Kidney (tissue), 14 donors: ENCODE measurements around the gene LRRC2. TPM values are rescaled to one million over a fixed set of nuclear protein-coding genes. Genes with fewer than 3 reads are reported as not detected.

Experiments used
- DNase-seq, 5 donors: peaks; one replicate each; pipeline ENCODE4 v3.0.0-alpha.2; 2013 to 2020
- FAIRE-seq: peaks from 2 replicates; lab custom pipeline; 2012; peaks lifted over from hg19 to GRCh38; lab: Jason Lieb, UNC
- H3K27ac ChIP-seq, 2 donors: one replicate each; pipeline ENCODE4 v1.7.0; 2013; ENCODE audit warnings: low read depth in 2 of 2, low read length in 2 of 2, inconsistent platforms in 1 of 2
- H3K27me3 ChIP-seq: one replicate; pipeline ENCODE4 v1.7.1; 2013; ENCODE audit warnings: low read length, inconsistent platforms; ENCODE audit not compliant: control insufficient read depth, insufficient read depth
- H3K36me3 ChIP-seq, 3 donors: one replicate each; pipeline versions ENCODE4 v1.7.0 to v1.7.1; 2013; ENCODE audit warnings: low read length in 3 of 3, control low read depth in 1 of 3, inconsistent platforms in 1 of 3; ENCODE audit not compliant: insufficient read depth in 3 of 3, control insufficient read depth in 2 of 3
- H3K4me1 ChIP-seq, 3 donors: one replicate each; pipeline versions ENCODE4 v1.7.0 to v1.7.1; 2013; ENCODE audit warnings: low read length in 3 of 3, inconsistent platforms in 1 of 3, low read depth in 1 of 3; ENCODE audit not compliant: control insufficient read depth in 2 of 3, insufficient read depth in 2 of 3
- H3K4me3 ChIP-seq, 3 donors: one replicate each; pipeline versions ENCODE4 v1.7.0 to v1.8.1; 2013; ENCODE audit warnings: low read length in 3 of 3, control low read depth in 1 of 3, inconsistent platforms in 1 of 3
- H3K9ac ChIP-seq, 3 donors: one replicate each; pipeline versions ENCODE4 v1.7.0 to v1.7.1; 2013; ENCODE audit warnings: low read length in 3 of 3, control low read depth in 1 of 3, inconsistent platforms in 1 of 3
- H3K9me3 ChIP-seq, 3 donors: one replicate each; pipeline versions ENCODE4 v1.7.0 to v1.7.1; 2013; ENCODE audit warnings: low read length in 3 of 3, control low read depth in 1 of 3, inconsistent platforms in 1 of 3; ENCODE audit not compliant: control insufficient read depth in 2 of 3, insufficient read depth in 1 of 3
- CTCF ChIP-seq: IDR thresholded peaks from 3 replicates; pipeline ENCODE4 v1.5.1; 2012; ENCODE audit warnings: mild to moderate bottlenecking, moderate library complexity, borderline replicate concordance; ENCODE audit not compliant: insufficient read depth; ENCODE audit errors: extremely low read depth
- intact Hi-C: fragments of 100-400 bp; cut with DNase I; formaldehyde crosslinking; loops from one replicate; pipeline ENCODE4 v1.11.1; 2022
- polyA plus RNA-seq: library from polyadenylated mRNA; stranded (reverse); fragments of 350-450 nt; fragmentation: Illumina TruSeq; extraction: RNeasy Lipid Tissue Mini Kit (QIAGEN cat#74804); gene quantifications from one replicate; pipeline ENCODE4 v1.2.3, GENCODE V29; 2014; ENCODE audit warnings: low read depth, low replicate concordance; ENCODE audit not compliant: insufficient read depth
- total RNA-seq: library from RNA; stranded (reverse); fragmentation: NEBNext Ultra II Directional; extraction: Animal tissue kit (Norgen Biotek cat#: 25700); gene quantifications from one replicate; pipeline ENCODE4 v1.2.1, GENCODE V29; 2021
- donor health status: control.
- donor health status: control.
- donor health status: control.
- donor health status: control.
- donor health status: control.
- donor health status: DM: yes; HTN: yes; CAD: no.
- donor health status: Normal renal cell carcinoma (clear cell type).

The LRRC2 gene
- total and polyA plus RNA-seq, 2 donors from 2014 or later: 3.4 to 7.5 TPM

GRCh38 chr3:46544771-46545503 lies 21.2 kb downstream of the LRRC2 start:
- DNase-seq (no peak), FAIRE-seq (no peak)
- H3K36me3 ChIP-seq: no peaks in the 10 kb centered on the region
- H3K27me3 ChIP-seq: no peaks in the 10 kb centered on the region
- H3K9me3 ChIP-seq: no peaks in the 10 kb centered on the region
- H3K4me1 ChIP-seq: no peaks in the 10 kb centered on the region
- H3K9ac ChIP-seq: no peak overlapping the region
- H3K27ac ChIP-seq: no peak overlapping the region
- TF ChIP-seq CTCF: no peak
- intact Hi-C loops: no loop called here
- no peak overlapping the region for H3K4me3 ChIP-seq

DNA sequence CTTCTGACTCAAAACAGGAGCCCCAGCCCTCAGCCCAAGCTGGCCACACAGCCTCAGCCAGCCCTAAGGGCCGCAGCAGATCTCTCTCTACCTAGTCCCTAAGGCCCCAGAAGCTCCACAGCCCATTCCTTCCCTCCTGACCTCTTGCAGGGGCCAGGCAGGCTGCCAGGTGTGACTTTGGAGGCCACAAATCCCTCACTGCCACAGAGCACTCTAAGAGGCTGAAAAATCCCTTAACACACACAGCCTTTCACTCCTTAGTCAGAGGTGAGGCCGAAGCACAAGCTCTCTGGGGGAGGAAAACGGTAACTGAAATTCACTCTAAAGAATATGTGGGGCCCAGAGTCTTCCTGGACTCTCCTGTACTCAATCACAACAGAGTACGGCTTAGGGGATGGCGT lies 23.3 kb downstream of the LRRC2 start:
- DNase-seq: no peak
- no peak overlapping the region for H3K4me3 ChIP-seq
- no peak overlapping the region for H3K9ac ChIP-seq
- no peak for TF ChIP-seq CTCF
- intact Hi-C loops: no loop called here
- H3K36me3 ChIP-seq: no peaks in the 10 kb centered on the region
- no peaks in the 10 kb centered on the region for H3K9me3 ChIP-seq
- no peak overlapping the region for H3K27ac ChIP-seq
- H3K27me3 ChIP-seq: no peaks in the 10 kb centered on the region
- no peak for FAIRE-seq
- peaks cover 0 to 3% (median 0%) of the 10 kb centered on the region in 3 donors for H3K4me1 ChIP-seq

DNA sequence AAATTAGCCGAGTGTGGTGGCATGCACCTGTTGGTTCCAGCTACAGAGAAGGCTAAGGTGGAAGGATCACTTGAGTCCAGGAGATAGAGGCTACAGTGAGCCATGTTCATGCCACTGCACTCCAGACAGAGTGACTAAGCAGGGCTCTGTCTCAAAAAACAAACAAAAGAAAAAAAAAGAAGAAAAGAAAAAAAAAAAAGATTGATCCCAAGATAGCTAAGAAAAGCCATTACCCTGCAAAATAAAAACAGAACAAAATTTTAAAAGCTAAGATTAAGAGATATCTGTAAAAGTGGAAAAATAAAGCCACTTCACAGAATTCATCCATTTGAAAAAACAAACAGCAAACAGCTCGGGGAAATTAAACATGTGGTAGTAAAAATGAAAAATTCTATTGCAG lies 23.8 kb downstream of the LRRC2 start:
- intact Hi-C loops: no loop called here
- Histone ChIP-seq H3K4me1 (peaks cover 0 to 3% (median 0%) of the 10 kb centered on the region in 3 donors), H3K27ac (no peak overlapping the region), H3K9ac (no peak overlapping the region), H3K9me3 (no peaks in the 10 kb centered on the region), H3K27me3 (no peaks in the 10 kb centered on the region), H3K36me3 (no peaks in the 10 kb centered on the region), H3K4me3 (no peak overlapping the region)
- FAIRE-seq (no peak), DNase-seq (no peak)
- TF ChIP-seq CTCF: no peak
